ENCODE data around the gene DERL3.

The DERL3 gene

DNA sequence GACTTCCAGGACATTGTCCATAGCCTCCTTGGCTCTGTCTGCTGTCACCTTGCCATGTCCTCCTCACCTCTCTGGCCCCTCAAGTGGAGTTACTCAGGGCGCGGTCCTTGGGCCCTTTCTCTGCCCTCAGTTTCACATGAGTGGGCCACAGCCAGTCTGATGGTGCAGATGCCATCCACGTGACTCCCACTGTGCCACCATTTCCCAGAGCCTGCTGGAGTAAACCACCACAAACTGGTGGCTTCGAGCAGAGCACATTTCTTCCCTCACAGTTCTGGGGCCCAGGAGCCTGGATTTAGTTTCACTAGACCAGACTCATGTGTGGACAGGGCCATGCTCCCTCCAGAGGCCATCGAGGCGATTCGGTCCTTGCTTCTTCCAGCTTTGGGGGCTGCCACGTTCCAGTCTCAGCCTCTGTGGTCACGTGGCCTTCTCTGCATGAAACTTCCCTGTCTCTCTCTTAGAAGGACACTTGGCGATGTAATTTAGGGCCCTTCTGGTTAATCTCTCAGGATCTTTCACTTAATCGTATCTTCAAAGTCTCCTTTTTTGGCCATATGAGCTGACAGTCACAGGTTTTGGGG lies 37.5 kb downstream of the DERL3 start:
- DNase-seq: no peak

DNA sequence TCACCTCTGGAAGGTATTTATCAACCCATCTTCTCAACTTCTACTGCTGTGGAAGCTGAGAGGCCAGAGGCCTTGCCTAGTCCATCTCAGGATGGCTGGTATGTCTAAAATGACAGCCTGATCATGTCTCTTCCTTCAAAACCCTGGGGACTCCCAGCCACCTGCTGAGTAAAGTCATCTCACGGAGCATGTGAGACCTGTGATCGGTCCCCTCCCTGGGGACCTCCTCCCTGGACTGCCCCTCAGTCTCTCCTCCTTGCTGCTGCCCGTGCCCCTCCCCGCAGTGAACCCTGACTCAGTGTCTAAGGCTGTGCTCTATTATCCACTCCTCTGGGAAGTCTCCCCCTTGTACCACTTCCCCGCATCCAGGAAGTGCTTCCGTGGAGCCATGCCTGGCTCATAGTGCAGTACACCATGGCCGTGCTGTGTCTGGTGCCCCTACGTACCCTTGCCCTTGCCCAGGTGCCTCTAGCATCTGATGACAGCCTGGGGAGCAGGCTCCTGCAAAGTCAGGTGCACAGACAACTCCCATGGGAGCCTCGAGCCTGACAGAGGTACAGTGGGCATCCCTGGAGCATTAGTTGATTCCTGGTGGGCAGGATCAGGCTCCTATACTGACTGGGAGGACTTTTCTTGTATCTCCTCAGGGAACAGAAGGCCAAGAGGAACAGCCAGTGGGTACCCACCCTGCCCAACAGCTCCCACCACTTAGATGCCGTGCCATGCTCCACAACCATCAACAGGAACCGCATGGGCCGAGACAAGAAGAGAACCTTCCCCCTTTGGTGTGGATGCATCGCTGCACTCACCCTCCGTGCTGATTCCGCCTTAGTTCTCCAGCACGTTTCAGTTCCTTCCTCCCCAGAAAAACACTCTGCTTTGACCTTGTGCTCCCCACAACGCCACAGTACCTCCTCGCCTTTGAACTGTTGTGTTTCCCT lies 38.2 kb downstream of the DERL3 start:
- DNase-seq: no peak

- DNase-seq: no peak
Measured at GRCh38 chr22:23796461-23796860, 42.3 kb downstream of the DERL3 start.

- no peak for DNase-seq
Measured at GRCh38 chr22:23793326-23793725, 45.5 kb downstream of the DERL3 start.

- DNase-seq: no peak
Measured at GRCh38 chr22:23791738-23792645, 46.8 kb downstream of the DERL3 start.

DNA sequence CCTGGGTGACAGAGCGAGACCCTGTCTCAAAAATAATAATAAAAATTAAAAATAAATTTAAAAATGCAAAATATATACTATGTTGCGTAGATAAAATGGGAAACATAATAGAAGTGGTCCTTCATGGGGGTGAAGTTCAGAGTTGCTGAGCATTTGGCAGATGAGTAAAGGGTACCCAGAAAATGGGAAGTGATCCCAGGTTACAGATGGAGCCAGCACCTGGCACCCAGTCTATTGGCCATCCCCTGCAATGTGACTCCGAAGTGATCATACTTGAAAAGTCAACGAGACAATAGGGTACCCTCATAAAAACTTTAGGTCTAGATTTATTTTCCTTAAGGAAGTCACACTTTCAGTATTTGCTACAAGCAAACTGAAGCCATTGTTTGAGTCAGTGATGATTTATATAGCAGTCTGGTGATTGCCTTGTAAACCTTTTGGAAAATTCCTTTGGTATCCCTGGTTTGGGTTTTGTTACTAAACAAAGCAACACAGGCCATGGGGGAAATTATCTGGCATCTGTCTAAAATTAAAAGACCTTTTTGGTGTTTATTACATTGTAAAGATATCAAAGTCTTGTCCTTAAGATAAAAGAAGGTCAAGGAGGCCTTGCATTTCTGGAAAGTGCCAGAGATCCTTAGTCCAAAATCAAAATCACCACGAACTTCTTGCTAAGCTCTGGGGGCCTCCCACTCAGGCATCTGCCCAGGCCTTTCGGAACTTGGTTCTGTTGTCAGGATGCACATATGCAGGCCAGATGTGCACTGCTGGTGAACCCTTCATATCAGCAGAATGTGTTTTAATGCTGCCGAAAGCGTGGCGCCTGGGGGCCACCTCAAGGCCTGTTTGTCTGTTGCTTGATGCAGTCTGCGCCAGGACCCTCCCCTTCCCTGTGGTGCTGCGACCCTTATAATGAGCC lies 47.7 kb downstream of the DERL3 start:
- no peak for DNase-seq

DNA sequence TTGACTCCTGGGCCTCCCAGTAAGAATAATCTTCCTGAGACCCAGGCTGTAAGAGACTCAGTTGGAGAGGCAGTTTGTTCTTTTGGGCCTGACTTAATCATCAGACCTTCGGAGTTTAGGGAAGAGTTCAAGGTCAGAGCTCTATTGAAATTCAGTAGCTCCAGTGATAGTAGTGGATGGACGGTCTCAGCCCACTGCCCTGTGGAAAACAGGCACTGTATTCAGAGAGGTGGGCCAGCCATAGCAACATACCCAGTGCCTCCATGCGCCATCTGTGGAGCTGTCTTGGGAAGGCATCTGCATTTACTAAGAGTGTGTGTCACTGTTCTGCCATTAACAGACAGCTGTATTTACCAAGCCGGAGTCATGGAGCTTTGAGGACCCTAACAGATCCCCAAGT lies 49.2 kb downstream of the DERL3 start:
- DNase-seq: no peak

DNA sequence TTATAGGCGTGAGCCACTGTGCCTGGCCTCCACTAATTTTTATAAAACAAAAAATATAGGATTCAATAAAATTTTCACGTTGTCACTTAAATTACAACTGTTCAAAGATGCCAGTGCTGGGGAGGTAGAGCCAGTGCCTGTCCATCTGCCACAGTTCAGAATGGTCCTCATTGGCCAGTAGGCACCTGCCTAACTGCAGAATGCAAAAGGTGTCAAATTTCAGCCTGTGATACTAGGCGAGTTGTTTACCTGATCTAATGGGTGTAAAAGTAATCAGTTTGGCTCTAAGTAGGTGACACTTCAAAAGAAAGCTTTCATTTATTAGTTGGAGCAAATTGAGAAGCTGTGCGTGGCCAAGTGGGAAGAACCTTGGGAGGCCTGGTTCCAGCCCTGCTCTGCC lies 49.7 kb downstream of the DERL3 start:
- no peak for DNase-seq

DNA sequence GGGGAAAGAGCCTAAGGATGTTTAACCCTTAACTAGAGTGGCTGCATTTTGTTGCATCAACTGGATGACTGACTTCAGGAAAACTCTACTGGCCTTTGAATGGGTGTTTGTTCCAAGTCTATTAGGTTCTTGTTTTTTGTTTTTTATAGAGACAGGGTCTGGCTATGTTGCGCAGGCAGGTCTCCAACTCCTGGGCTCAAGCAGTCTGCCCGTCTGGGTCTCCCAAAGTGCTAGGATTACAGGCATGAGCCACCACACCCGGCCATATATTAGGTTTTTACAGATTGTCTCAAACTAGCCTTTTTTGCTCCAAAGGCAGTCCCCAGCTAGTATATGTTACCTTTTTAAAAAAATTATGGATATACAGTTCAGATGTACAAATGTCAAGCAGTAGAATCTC lies 50.9 kb downstream of the DERL3 start:
- no peak for DNase-seq

DNA sequence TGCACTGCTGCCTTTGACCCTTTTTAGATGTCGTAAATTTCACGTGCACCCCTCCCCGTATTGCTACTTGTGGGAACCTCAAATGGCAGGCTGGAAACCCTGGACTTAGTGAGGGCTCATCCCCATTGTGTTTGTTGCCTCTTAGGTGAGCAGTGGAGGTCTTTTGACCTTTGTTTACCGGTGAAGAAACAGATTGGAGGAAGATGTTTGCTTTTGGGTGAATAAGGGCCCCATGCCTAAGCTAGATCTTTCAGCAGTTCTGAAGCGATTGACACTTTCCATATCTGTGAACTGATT lies 51.3 kb downstream of the DERL3 start:
- DNase-seq: no peak

GRCh38 chr22:23786752-23787599 lies 51.8 kb downstream of the DERL3 start, which contains the start of gene SMARCB1:
TSS of gene SMARCB1 (plus strand) at chr22:23786966. CDS start at chr22:23787170, 204 bp downstream.
- peak; percentile 94 for DNase-seq

GRCh38 chr22:23786261-23786710 lies 52.5 kb downstream of the DERL3 start:
- no peak for DNase-seq
